ENCODE results near the gene CTU2.

CTU2 gene

DNA sequence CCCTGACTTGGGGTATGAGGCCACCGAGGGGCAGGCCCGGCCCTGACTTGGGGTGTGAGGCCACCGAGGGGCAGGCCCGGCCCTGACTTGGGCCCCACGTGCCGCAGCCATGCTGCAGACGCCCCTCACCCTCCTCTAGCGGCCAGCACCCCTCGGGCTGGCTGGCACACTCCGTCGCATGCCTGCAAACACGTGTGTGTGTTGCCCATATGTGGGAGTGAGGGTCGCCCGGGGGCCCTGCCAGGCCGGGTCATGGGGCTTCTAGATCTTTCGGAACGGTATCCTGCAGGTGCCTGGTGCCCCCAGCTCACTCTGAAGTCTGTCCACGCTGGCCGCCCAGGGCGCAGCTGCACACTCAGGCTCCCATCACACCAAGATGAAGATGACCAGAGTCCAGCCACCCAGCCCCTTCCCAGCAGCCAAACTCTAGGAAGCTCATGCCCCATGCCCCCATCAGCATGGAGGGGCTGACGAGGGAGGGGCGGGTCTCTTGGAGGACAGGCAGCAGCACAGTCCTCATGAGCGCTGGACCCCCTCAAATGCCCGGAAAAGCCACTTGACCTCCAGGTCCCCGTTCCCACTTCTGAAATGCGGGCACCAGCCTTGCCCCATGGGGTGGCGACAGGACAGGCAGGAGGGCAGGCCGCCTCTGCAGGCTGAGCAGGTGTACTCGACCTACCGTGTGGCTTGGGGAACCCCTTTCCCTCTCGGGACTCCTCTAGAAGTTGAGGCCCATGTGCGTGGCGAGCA lies 33.8 kb downstream of the CTU2 start:
- H3K9me3 ChIP-seq (ENCODE audit: control insufficient read depth, insufficient read depth, low read length) = no peaks in the 10 kb centered on the region
- no peaks in the 10 kb centered on the region for H3K27me3 ChIP-seq (ENCODE audit: control insufficient read depth, low read length)
- no peak overlapping the region for H3K27ac ChIP-seq (ENCODE audit: low read depth, low read length)
- H3K79me2 ChIP-seq (ENCODE audit: control insufficient read depth, low read length) = peaks cover 23% of the 10 kb centered on the region
- no peak overlapping the region for H3K4me2 ChIP-seq (ENCODE audit: low read length)
- peaks cover 79% of the 10 kb centered on the region for H3K36me3 ChIP-seq (ENCODE audit: control insufficient read depth, low read length)
- no peak overlapping the region for H3K4me3 ChIP-seq (ENCODE audit: low read length)
- TF ChIP-seq EZH2phosphoT487 (IDR thresholded peaks at IDR 0.05; ENCODE audit: borderline replicate concordance, low read length) = no peak
- TF ChIP-seq, protein P1, sequence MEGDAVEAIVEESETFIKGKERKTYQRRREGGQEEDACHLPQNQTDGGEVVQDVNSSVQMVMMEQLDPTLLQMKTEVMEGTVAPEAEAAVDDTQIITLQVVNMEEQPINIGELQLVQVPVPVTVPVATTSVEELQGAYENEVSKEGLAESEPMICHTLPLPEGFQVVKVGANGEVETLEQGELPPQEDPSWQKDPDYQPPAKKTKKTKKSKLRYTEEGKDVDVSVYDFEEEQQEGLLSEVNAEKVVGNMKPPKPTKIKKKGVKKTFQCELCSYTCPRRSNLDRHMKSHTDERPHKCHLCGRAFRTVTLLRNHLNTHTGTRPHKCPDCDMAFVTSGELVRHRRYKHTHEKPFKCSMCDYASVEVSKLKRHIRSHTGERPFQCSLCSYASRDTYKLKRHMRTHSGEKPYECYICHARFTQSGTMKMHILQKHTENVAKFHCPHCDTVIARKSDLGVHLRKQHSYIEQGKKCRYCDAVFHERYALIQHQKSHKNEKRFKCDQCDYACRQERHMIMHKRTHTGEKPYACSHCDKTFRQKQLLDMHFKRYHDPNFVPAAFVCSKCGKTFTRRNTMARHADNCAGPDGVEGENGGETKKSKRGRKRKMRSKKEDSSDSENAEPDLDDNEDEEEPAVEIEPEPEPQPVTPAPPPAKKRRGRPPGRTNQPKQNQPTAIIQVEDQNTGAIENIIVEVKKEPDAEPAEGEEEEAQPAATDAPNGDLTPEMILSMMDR (IDR thresholded peaks at IDR 0.05; ENCODE audit: low read depth, low read length, poor library complexity, severe bottlenecking) = no peak
- no peaks in the 10 kb centered on the region for H3K9me2 ChIP-seq (replicated peaks; ENCODE audit: control insufficient read depth, low read length)
- H3K4me1 ChIP-seq (ENCODE audit: control insufficient read depth, low read length) = peaks cover 40% of the 10 kb centered on the region
- H4K20me1 ChIP-seq (ENCODE audit: control insufficient read depth, insufficient read depth, low read depth, low read length) = peaks cover 19% of the 10 kb centered on the region; the same call in 1 of the 2 replicates
- H3F3A ChIP-seq (ENCODE audit: control insufficient read depth, insufficient read depth) = no peaks in the 10 kb centered on the region

DNA sequence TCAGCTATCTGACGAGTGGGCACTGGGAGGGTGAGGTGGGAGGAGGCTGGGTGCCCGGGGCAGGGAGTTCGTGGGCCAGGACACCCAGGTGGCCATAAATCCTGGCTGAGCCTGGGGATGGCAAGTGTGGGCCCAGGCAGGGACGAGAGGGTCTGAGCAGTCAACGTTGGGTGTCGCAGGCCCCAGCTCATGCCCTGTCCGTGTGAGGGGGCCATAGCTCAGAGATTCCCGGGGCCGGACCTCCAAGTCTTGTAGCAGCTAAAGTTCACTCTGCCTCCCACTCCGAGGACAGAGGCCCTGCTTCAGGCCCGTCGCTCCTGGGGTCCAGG lies 34.4 kb downstream of the CTU2 start:
- no peak for TF ChIP-seq EZH2phosphoT487 (IDR thresholded peaks at IDR 0.05; ENCODE audit: borderline replicate concordance, low read length)
- TF ChIP-seq, protein P1 (IDR thresholded peaks at IDR 0.05; ENCODE audit: low read depth, low read length, poor library complexity, severe bottlenecking) = no peak
- H3F3A ChIP-seq (ENCODE audit: control insufficient read depth, insufficient read depth) = no peaks in the 10 kb centered on the region
- peaks cover 22% of the 10 kb centered on the region; the same call in 1 of the 2 replicates for H4K20me1 ChIP-seq (ENCODE audit: control insufficient read depth, insufficient read depth, low read depth, low read length)
- H3K36me3 ChIP-seq (ENCODE audit: control insufficient read depth, low read length) = peaks cover 75% of the 10 kb centered on the region
- H3K27me3 ChIP-seq (ENCODE audit: control insufficient read depth, low read length) = no peaks in the 10 kb centered on the region
- no peaks in the 10 kb centered on the region for H3K9me3 ChIP-seq (ENCODE audit: control insufficient read depth, insufficient read depth, low read length)
- H3K4me2 ChIP-seq (ENCODE audit: low read length) = no peak overlapping the region
- H3K4me1 ChIP-seq (ENCODE audit: control insufficient read depth, low read length) = peaks cover 45% of the 10 kb centered on the region
- no peak overlapping the region for H3K27ac ChIP-seq (ENCODE audit: low read depth, low read length)
- H3K9me2 ChIP-seq (replicated peaks; ENCODE audit: control insufficient read depth, low read length) = no peaks in the 10 kb centered on the region
- H3K79me2 ChIP-seq (ENCODE audit: control insufficient read depth, low read length) = peaks cover 25% of the 10 kb centered on the region
- H3K4me3 ChIP-seq (ENCODE audit: low read length) = no peak overlapping the region

DNA sequence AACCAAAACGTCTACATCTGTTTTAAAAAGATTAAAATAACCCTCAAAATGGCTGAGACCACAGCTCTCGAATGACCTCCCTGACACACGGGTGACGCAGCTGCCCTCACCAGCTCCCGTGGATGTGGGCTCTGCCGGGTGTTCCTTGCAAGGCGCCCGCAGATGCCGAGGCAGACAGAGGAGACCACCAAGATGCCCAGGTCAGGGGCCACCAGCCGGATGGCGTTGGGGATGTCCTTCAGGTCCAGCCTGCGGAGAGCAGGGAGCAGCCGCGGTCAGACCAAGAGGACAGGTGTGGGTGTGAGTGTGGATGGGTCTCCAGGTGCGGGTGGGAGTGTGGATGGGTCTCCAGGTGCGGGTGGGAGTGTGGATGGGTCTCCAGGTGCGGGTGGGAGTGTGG lies 35.1 kb downstream of the CTU2 start:
- peaks cover 31% of the 10 kb centered on the region for H3K79me2 ChIP-seq (ENCODE audit: control insufficient read depth, low read length)
- no peaks in the 10 kb centered on the region for H3K9me3 ChIP-seq (ENCODE audit: control insufficient read depth, insufficient read depth, low read length)
- no peak overlapping the region for H3K4me2 ChIP-seq (ENCODE audit: low read length)
- H3K27ac ChIP-seq (ENCODE audit: low read depth, low read length) = no peak overlapping the region
- H3K9me2 ChIP-seq (replicated peaks; ENCODE audit: control insufficient read depth, low read length) = no peaks in the 10 kb centered on the region
- peaks cover 52% of the 10 kb centered on the region for H3K4me1 ChIP-seq (ENCODE audit: control insufficient read depth, low read length)
- no peaks in the 10 kb centered on the region for H3K27me3 ChIP-seq (ENCODE audit: control insufficient read depth, low read length)
- peaks cover 28% of the 10 kb centered on the region for H4K20me1 ChIP-seq (ENCODE audit: control insufficient read depth, insufficient read depth, low read depth, low read length)
- H3K36me3 ChIP-seq (ENCODE audit: control insufficient read depth, low read length) = peaks cover 68% of the 10 kb centered on the region
- no peak overlapping the region for H3K4me3 ChIP-seq (ENCODE audit: low read length)
- TF ChIP-seq EZH2phosphoT487 (IDR thresholded peaks at IDR 0.05; ENCODE audit: borderline replicate concordance, low read length) = no peak
- TF ChIP-seq, protein P1 (IDR thresholded peaks at IDR 0.05; ENCODE audit: low read depth, low read length, poor library complexity, severe bottlenecking) = no peak
- H3F3A ChIP-seq (ENCODE audit: control insufficient read depth, insufficient read depth) = peaks cover 3% of the 10 kb centered on the region; the same call in 1 of the 2 replicates
